Urothelium cell line (cell line): Measurements from ENCODE around the gene SUSD2.
"Not testable (repeated sequence)": the region's sequence is repeated elsewhere in the genome, so short reads cannot be mapped to it uniquely, and the experiment has no call there.

Experiments used
- DNase-seq: peaks from one replicate; pipeline ENCODE4 v3.0.0; 2011; ENCODE audit warnings: low spot score, mixed read lengths
- FAIRE-seq: peaks from 2 replicates; lab custom pipeline; 2011; peaks lifted over from hg19 to GRCh38; lab: Jason Lieb, UNC

Gene SUSD2

DNA sequence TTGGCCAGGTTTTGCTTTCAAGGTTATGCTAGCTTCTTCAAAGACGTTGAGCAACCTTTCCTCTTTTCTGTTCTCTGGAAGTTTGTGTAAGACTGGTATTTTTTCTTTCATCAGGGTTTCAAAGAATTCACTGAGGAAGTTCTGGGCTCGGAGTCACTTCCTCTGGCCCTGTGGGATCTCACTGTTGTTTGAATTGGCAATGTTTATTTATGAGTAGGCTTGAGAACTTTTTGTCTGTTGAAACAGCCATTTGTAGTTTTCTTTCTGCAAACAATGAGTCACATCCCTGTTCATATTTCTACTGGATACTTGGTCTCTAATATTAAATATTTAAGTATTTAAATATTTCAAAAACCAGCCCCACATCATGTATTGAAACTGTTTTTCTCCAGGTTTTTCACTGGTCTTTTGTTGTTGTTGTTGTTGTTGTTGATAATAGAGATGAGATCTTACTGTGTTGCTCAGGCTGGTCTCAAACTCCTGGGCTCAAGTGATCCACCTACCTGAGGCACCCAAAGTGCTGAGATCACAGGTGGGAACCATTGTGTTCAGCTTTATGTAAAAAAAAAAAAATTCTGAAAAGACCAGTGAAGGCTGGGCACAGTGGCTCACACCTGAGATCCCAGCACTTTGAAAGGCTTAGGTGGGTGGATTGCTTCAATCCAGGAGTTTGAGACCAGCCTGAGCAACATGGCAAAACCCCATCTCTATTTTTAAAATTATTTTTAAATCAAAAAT is 26.9 kb downstream of the SUSD2 start:
- FAIRE-seq (no peak), DNase-seq (peak; percentile 80)

DNA sequence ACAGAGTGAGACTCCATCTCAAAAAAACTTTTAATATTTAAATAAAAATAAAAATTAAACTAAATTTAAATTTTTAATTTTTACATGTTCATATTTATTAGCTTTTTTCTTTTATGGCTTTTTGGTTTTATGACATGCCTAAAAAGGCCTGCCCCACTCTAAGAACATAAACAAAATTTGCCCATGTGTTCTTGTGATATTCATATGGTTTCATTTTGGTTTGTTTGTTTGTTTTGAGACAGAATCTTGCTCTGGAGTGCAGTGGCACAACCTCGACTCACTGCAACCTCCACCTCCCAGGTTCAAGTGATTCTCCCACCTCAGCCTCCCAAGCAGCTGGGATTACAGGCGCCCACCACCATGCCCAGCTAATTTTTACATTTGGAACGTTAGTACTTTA is 27.7 kb downstream of the SUSD2 start:
- no peak for FAIRE-seq

GRCh38 chr22:24209687-24210086 is 28.4 kb downstream of the SUSD2 start:
- peak; percentile 44 for FAIRE-seq

More for the DNA sequence above, 27.7 kb downstream of the SUSD2 start:
- DNase-seq = no peak

GRCh38 chr22:24210409-24210808 is 29.1 kb downstream of the SUSD2 start:
- not testable (repeated sequence) for DNase-seq, FAIRE-seq

More at GRCh38 chr22:24209687-24210086, 28.4 kb downstream of the SUSD2 start:
- no peak for DNase-seq

DNA sequence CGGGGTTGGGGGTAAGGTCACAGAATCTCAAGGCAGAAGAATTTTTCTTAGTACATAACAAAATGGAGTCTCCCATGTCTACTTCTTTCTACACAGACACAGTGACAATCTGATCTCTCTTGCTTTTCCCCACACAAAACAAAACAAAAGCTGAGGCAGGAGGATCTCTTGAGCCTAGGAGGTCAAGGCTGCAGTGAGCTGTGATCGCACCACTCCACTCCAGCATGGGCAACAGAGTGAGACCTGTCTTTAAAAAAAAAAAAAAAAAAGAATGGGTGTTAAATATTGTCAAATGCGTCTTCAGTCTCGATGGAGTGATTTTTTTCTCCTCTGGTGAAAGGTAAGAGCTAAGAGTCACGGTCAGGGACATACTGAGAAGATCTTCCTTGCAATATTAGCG is 30.4 kb downstream of the SUSD2 start:
- FAIRE-seq, DNase-seq: not testable (repeated sequence)

DNA sequence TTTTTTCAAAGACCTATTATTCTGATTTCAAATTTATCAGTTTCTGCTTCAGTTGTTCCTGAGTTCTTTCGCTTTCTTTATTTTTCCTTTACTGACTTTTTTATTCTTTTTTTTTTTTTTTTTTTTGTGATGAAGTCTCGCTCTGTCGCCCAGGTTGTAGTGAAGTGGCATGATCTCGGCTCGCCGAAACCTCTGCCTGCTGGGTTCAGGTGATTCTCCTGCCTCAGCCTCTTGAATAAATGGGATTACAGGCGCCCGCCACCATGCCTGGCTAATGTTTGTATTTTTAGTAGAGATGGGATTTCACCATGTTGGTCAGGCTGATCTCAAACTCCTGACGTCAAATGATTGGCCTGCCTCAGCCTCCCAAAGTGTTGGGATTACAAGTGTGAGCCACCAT is 31.8 kb downstream of the SUSD2 start:
- not testable (repeated sequence) for FAIRE-seq

GRCh38 chr22:24214467-24215285 is 33.4 kb downstream of the SUSD2 start:
- FAIRE-seq (peak; percentile 52), DNase-seq (no peak)

More for the DNA sequence above, 31.8 kb downstream of the SUSD2 start:
- DNase-seq = not testable (repeated sequence)

DNA sequence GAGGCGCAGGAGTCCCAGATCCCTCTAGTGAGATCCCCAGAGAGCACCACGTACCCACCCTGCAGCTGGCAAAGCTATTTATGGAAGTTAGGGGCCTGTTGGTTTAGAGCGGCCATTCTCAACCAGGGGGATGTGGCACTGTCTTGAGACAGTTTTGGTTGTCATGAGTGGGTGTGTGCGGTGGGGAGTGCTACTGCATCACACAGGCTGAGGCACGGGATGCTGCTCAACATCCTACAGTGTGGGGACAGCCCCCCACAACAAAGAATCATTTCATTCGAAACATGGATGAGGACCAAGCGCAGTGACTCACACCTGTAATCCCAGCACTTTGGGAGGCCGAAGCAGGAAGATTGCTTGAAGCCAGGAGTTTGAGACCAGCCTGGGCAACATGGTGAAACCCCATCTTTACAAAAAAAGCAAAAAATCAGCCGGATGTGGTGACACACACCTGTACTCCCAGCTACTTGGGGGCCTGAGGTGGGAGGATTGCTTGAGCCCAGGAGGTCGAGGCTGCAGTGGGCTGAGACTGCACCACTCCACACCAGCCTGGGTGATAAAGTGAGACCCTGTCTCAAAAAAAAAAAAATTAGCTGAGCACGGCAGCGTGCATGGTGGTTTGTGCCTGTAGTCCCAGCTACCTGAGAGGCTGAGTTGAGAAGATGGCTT is 35.4 kb downstream of the SUSD2 start:
- FAIRE-seq = peak; percentile 95
- DNase-seq = no peak

DNA sequence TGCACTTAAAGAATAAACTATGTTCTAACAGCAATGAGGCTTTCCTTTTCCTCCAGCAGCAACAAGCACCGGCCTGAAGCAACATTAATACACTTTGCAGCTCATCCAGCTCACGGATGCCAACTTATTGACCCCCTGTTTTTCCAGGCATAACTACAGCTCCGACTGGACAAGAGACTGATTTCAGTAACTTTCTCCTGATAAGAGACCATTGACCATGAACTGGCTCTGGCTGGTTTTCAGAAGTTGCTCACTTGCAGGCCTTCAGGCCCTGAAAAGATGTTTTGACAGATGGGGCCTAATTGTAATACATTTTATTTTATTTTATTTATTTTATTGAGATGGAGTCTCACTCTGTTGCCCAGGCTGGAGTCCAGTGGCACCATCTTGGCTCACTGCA is 36.1 kb downstream of the SUSD2 start:
- DNase-seq (no peak), FAIRE-seq (no peak)

DNA sequence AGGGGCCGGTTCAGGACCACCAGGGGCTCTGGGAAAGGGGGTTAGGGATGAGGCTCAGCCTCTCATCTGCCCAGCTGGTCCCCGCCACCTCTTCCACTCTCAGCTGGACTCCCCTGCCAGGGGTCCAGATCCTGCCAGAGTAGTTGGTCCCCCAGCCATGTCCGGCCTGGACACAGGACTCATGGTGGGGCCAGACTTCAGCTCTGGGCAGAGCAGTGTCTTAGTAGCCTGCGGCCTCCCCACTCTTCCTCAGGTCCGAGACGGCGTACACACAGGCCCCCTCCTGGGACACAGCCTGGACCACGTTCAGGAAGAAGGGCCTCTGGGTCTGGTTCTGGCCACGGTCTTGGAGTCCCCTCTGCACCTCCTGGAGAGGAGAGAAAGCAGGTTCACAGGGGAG is 38.5 kb downstream of the SUSD2 start:
- DNase-seq (no peak), FAIRE-seq (no peak)

DNA sequence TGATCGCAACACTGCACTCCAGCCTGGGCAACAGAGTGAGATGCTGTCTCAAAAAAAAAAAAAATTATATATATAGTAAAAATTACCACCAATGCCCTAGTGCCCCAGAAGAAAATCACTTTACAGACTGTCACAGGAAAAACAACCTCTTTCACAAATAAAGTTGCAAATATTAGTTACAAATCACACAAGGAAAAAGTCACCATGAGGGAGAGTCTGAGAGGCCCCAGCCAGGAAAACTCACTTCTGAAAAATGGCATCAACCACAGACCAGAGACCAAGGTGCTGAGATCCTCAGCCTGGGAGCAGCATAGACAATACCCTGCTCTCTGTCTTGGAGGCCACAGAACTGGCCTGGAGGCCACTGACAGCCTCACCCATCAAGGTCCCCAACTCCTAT is 43.2 kb downstream of the SUSD2 start:
- DNase-seq (no peak), FAIRE-seq (no peak)

DNA sequence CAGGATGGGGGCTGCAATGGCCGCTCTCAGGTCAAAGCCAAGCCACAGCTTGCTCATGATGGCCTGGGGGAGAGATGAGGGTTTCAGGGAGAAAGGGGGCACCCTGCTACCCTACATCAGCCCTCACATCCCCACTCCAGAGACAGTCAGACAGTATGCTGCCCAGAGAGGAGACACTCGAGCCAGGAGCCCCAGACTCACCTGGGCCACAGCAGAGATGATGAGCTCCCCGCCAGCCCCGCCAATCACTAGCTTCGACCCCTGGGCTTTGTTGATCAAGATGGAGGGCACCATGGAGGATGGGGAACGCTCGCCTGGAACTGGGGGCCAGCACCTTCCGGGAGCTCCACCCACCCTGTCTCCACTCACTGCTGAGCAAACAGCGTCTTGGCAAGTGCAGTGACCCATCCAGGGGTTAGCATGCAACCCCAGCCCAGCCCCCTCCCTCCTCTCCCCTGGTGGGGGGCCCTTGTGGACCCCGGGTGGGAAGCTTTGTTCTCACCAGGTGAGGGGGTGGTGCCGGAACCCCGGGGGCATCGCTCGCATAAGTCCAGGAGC is 43.8 kb downstream of the SUSD2 start:
- no peak for FAIRE-seq
- DNase-seq = no peak

DNA sequence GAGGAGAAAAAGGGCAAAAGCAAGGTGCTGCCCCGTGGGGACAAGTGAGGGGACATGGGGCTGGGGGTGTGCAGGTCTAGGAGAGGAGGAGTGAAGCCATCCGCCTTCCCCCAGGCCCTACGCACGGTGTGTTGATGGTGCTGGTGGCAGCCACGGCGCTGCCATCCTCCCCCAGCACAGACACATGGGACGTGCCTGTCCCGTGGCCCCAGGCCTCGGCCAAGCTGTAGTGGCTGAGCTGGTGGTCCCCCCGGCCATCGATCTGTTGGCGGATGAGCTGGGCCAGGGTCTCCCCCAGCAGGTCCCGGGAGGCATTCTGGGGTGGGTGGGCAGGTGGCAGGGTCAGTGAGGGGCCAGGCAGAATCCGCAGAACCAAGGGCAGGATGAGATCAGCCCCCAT is 44.7 kb downstream of the SUSD2 start:
- FAIRE-seq = peak; percentile 88

DNA sequence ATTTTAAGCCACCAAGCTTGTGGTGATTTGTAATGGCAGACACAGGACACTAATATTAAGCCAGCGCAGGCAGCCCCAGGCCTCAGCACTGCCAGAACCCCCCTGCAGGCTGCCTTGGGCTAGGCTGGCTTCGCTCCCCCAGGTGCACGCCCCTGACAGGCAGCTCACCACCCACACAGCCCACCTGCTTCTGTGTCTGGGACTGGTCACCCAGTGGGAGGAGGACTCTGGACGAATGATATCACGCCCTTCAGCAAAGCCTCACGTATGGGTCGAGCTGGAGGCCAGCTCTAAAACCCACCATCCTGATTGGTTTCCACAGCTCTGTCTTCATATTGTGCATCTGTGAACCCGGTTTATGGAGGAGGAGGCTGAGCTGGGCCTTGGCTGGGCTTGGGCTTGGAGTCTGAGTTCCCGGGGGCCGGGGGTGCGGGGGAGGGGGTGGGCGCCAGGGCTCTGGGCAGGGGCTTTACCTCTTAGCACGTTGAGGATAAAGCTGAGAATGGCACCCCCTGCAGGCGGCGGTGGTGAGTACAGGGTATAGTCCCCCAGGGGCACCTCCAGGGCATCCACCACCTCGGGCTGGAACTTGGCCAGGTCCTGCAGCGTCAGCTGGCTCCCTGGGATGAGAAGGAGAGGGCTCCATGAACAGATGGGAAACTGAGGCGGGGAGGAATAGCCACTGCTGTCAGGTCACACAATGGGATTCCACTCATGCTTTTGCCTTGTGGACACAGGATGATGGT is 49.8 kb downstream of the SUSD2 start:
- DNase-seq (no peak), FAIRE-seq (peak; percentile 81)

More for the DNA sequence above, 44.7 kb downstream of the SUSD2 start:
- no peak for DNase-seq

- FAIRE-seq (no peak), DNase-seq (no peak)
Observed at GRCh38 chr22:24231706-24232105, 50.4 kb downstream of the SUSD2 start.

- DNase-seq (no peak), FAIRE-seq (no peak)
Observed at GRCh38 chr22:24232124-24232523, 50.8 kb downstream of the SUSD2 start.

- FAIRE-seq (no peak), DNase-seq (no peak)
Observed at GRCh38 chr22:24232725-24233124, 51.4 kb downstream of the SUSD2 start.

GRCh38 chr22:24233235-24233634 is 51.9 kb downstream of the SUSD2 start:
- DNase-seq (no peak), FAIRE-seq (no peak)

DNA sequence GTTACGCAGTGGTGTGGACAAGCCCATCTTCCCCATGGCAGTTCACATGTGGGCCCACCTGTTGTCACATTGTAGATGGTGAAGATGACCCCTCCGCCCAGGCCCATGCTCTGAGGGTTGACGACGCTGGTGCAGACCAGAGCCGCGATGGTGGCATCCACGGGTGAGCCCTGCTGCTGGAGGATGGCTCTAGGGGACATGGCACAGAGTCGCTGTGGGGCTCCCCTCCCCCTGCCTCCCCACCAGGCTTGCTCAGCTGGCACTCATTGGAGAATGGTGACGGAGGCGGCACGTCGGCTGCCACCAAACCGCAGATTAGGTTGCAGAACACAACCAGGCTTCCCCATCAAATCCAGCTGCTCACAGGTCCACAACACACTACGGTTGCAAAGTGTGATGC is 52.5 kb downstream of the SUSD2 start:
- FAIRE-seq (no peak), DNase-seq (no peak)

GRCh38 chr22:24235315-24235714 is 54.0 kb downstream of the SUSD2 start:
- FAIRE-seq (no peak), DNase-seq (no peak)
